Spleen (tissue), 7 donors: ENCODE measurements around the gene FKBP8.
A peak's percentile ranks its signal among the peaks of the same experiment; 100 is the strongest.

ENCODE experiments used
- CTCF ChIP-seq, 11 experiments: fragments of 200-600 bp in 7 of 11; fragments of 450-650 bp in 4 of 11; sonication (generic) in 4 of 11; IDR thresholded peaks in 8 of 11; conservative IDR thresholded peaks in 3 of 11; 1 replicate in 7 of 11; 2 replicates in 4 of 11; pipeline versions ENCODE4 v1.4.0 to v1.8.0; 2016 to 2021; ENCODE audit warnings: antibody characterized with exemption in 11 of 11, inconsistent platforms in 4 of 11, mild to moderate bottlenecking in 1 of 11
- POLR2A ChIP-seq, 3 donors: fragments of 450-650 bp; IDR thresholded peaks; one replicate each; pipeline ENCODE4 v1.5.1; 2017; ENCODE audit warnings: antibody characterized with exemption in 3 of 3, mild to moderate bottlenecking in 1 of 3
- donor health status: DM: no; HTN: no; CAD: no; lungs with moderate emphysema.
- donor health status: DM: no; HTN: no; CAD: no.
- donor health status: DM: no; HTN: no; CAD: no.

GRCh38 chr19:18588611-18589379 is 45.4 kb upstream of the FKBP8 start, which contains the start of gene REX1BD:
- TF ChIP-seq POLR2A (IDR thresholded peaks at IDR 0.05) (peak; percentile 6 to 71 (median 62)), CTCF (IDR thresholded peaks at IDR 0.05 in 8 of 11, conservative IDR thresholded peaks at IDR 0.05 in 3 of 11) (peak; percentile 78 to 97 (median 94))
